A673 (cell line): ENCODE data around the gene TSPAN4.

Experiments used
- EZH2 ChIP-seq: fragments of 200-600 bp; sonication (generic); IDR thresholded peaks from 2 replicates; pipeline ENCODE4 v1.6.1; 2017; ENCODE audit warnings: borderline replicate concordance, low read depth, mild to moderate bottlenecking, mixed read lengths, antibody characterized with exemption, low read length; ENCODE audit not compliant: poor library complexity, severe bottlenecking
- TF ChIP-seq, protein P1 (sequence below): fragments of 300-800, 200-600 bp; sonication (generic); conservative IDR thresholded peaks from 2 replicates; pipeline ENCODE4 v1.5.1; 2017; ENCODE audit warnings: low read depth, mild to moderate bottlenecking, antibody characterized with exemption, low read length, moderate library complexity, mixed read lengths

- TF ChIP-seq, protein P1, sequence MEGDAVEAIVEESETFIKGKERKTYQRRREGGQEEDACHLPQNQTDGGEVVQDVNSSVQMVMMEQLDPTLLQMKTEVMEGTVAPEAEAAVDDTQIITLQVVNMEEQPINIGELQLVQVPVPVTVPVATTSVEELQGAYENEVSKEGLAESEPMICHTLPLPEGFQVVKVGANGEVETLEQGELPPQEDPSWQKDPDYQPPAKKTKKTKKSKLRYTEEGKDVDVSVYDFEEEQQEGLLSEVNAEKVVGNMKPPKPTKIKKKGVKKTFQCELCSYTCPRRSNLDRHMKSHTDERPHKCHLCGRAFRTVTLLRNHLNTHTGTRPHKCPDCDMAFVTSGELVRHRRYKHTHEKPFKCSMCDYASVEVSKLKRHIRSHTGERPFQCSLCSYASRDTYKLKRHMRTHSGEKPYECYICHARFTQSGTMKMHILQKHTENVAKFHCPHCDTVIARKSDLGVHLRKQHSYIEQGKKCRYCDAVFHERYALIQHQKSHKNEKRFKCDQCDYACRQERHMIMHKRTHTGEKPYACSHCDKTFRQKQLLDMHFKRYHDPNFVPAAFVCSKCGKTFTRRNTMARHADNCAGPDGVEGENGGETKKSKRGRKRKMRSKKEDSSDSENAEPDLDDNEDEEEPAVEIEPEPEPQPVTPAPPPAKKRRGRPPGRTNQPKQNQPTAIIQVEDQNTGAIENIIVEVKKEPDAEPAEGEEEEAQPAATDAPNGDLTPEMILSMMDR: peak; percentile 82
- no peak for TF ChIP-seq EZH2
Measured at GRCh38 chr11:848380-848931, 5.8 kb downstream of the TSPAN4 start.
